Left cardiac atrium (tissue), 4 donors: Measurements from ENCODE around the gene ARSK. TPM values are rescaled to one million over a fixed set of nuclear protein-coding genes. Genes with fewer than 3 reads are reported as not detected.

ENCODE experiments used
- ATAC-seq, 2 donors: fragments of 200-7000 bp; cut with Tn5 transposase; one replicate each; pipeline ENCODE4 v1.9.1; 2020; ENCODE audit warnings: mild to moderate bottlenecking in 2 of 2, moderate library complexity in 2 of 2
- DNase-seq: peaks from one replicate; pipeline ENCODE4 v3.0.0-alpha.2; 2020
- intact Hi-C, 2 donors: fragments of 100-400 bp; cut with DNase I; formaldehyde crosslinking; loops; one replicate each; pipeline versions ENCODE4 v1.14.1 to v1.15.1; 2022 to 2023
- long read RNA-seq: library from polyadenylated mRNA; unstranded; transcript quantifications from one replicate; pipeline ENCODE4 v2.0.0, GENCODE V29; 2021
- total RNA-seq, 2 donors: library from RNA; stranded (reverse); fragmentation: NEBNext Ultra II Directional; extraction: Animal tissue kit (Norgen Biotek cat#: 25700); gene quantifications; one replicate each; pipeline ENCODE4 v1.2.1, GENCODE V29; 2021
- donor health status: DM: no; HTN: yes; CAD: no.
- donor health status: DM: no; HTN: yes; CAD: no; lungs with severe emphysema.
- donor health status: DM: yes; HTN: yes; CAD: no.
- donor health status: Dilated cardiomyopathy.

ARSK gene, protein sequence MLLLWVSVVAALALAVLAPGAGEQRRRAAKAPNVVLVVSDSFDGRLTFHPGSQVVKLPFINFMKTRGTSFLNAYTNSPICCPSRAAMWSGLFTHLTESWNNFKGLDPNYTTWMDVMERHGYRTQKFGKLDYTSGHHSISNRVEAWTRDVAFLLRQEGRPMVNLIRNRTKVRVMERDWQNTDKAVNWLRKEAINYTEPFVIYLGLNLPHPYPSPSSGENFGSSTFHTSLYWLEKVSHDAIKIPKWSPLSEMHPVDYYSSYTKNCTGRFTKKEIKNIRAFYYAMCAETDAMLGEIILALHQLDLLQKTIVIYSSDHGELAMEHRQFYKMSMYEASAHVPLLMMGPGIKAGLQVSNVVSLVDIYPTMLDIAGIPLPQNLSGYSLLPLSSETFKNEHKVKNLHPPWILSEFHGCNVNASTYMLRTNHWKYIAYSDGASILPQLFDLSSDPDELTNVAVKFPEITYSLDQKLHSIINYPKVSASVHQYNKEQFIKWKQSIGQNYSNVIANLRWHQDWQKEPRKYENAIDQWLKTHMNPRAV
- 1 to 10 TPM; 2.3 to 3.9 TPM for total RNA-seq
- long read RNA-seq, partial matches to known transcripts, result 1 of 2 reads
- long read RNA-seq, other reads (novel, unspliced or antisense), result 1 of 2 reads

DNA sequence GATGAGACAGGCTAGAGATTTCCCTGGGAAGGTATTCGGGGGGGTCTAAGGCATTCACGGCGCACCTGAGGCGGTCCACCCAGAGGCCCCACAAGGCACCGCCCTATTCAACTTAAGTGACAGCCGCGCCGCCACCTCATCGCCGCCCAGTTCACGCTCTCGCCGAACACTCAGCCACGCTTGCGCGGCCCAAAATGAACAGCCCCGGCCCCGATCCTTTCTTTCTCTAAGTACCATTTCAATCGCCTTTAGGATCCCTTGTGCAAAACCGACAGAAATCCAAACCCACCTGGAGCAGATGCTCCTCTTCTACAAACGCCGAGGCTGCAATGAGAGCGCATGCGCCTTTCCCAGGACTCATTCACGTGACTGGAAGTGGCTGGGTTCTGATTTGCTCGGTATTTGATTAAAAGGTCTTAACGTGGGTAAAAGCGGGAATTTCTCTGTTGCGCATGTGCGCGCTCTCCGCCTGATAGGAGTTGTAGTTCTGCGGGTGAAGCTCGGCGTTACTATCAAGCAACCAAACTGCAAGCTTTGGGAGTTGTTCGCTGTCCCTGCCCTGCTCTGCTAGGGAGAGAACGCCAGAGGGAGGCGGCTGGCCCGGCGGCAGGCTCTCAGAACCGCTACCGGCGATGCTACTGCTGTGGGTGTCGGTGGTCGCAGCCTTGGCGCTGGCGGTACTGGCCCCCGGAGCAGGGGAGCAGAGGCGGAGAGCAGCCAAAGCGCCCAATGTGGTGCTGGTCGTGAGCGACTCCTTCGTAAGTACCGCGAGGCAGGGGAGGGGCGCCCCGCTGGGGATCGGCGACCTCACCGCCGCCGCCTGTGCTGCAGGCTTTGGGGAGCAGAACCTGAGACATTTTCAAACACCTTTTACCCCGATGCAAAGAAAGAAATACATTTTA lies at the start of gene ARSK, which contains the start of gene SKIC3:
Gene ARSK, plus strand, starts transcription at position 455 of the 902 bp plus-strand sequence. Its CDS starts 178 bp downstream, at position 633.
Gene SKIC3, minus strand, starts transcription at position 331 of the 902 bp plus-strand sequence. CDS start 7,827 bp downstream, outside the sequence.
- ATAC-seq (peak; percentile 98), DNase-seq (peak; percentile 96)
- intact Hi-C loops, result no loop called here

DNA sequence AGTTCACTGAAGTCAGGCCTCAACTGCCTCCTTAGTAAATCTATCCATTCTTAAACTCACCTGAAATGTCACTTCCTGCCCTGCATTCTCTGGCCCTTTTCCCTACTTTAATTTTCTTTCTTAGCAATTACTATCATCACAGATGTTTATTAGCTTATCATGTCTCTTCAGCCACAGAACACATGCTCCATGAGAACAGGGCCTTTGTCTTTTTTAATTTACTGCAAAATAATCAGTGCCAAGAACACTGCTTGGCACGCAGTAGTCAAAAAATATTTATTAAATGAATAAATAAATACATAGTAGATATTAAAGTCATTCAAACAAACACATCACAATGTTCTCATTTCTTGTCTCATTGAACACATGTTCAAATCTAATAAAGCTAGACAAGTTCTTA lies 46.4 kb upstream of the ARSK start:
- intact Hi-C loops, result no loop called here
- ATAC-seq (no peak), DNase-seq (no peak)

DNA sequence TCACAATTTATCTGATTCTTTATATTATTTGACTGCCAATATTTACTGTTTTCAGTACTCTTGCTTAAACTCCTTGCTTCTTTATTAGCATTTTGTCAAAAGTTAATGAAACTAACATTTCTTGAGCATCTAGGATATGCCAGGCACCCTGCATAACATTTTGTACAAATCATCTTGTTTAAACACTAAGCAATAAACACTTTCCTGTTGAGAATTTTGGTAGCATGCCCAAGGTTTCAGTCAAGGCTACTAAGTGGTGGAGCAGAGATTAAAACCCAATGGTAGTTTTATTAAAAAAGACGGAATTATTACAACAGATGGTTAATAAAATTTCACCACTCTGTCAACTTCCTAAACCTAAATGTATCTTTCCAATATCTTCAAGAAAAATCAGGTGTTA lies 43.3 kb upstream of the ARSK start:
- ATAC-seq, result no peak
- intact Hi-C loops, result no loop called here
- DNase-seq, result no peak

DNA sequence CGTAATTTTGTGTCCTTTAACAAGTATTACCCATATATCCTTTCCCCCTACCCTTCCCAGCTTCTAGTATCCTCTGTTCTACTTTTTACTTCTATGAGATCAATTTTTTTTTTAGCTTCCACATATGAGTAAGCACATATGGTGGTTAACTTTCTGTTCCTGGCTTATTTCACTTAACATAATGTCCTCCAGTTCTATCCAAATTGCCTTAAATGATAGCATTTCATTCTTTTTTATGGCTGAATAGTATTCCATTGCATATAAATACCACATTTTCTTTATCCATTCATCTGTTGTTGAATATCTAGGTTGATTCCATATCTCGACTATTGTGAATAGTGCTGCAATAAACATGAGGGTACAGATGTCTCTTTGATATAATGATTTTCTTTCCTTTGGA lies 36.5 kb upstream of the ARSK start:
- ATAC-seq (no peak), DNase-seq (no peak)
- intact Hi-C loops, result no loop called here

DNA sequence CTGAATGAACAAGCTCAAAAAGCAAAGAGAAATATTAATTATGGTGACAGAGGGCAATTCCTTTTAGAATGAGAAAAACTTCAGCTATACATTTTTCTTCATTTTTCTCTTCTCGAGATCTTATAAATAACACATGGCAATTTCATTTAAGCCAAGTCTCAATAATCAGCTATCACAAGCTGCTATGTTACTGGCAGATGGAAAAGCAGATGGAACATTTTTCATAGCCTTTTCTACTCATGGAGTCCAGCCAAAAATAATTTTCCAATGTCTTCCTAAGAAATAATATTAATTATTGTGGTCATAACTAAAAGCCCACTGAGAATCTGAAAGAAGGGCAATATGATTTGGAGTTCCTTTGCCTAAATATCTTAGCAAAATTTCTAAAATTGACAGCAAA lies 35.8 kb upstream of the ARSK start:
- intact Hi-C loops, result no loop called here
- no peak for DNase-seq
- ATAC-seq, result no peak

DNA sequence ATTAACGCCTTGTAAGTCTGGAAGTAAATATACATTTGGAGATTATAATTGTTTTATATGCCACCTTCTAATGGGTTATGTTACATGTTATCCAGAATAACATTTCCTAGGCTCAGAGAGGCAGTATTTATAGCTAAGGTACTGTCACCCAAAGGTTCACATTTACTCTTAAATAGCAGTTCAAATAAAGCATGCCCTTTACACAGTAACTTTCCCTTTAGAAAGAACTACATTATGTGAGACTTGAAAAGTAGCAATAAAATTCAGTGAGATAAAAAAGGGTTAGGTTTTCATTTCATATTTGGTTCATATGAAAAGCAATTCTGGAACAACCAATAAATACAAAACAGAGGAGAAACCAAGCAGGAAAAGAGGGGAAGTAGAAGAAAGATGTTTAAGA lies 35.2 kb upstream of the ARSK start:
- intact Hi-C loops, result no loop called here

DNA sequence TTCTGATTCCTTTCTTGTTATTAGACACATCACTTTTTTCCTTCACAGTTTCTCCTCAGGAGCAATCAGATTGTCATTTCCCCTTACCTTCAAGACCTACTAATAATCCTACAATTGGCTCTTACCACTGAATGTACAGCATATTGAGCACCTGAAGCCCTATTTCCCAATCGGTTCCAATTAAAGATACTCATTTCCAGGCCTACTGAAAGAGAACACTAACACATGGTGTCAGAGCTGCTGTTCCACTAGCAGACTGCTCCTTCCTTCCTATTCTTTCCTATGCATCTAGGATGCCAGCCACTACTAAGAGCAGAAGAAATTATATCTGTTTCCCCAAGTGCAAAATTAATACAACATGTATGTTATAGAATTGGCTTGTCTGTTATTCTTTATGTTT lies 34.7 kb upstream of the ARSK start:
- intact Hi-C loops, result no loop called here
- ATAC-seq (no peak), DNase-seq (no peak)

More for the DNA sequence above, 35.2 kb upstream of the ARSK start:
- DNase-seq (no peak), ATAC-seq (no peak)

DNA sequence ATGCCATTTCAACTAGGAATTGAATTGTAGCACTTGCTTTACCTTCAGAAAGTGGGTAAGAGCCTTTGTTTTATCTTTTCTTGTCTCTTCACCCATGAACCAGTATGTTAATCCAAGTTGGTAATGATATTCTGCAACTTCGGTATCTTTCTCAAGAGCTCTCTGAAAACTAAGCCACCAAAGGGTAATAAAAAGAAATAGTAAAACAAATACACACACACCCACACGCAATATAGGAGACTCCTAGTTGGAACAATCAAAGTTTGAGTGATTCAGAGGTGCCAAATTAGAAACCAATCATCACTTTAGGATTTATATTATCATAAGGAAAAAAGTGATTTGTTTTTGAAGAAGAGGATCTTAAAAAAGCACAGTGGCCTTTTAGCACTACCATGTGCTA lies 30.5 kb upstream of the ARSK start:
- ATAC-seq (no peak), DNase-seq (no peak)
- intact Hi-C loops, result no loop called here

DNA sequence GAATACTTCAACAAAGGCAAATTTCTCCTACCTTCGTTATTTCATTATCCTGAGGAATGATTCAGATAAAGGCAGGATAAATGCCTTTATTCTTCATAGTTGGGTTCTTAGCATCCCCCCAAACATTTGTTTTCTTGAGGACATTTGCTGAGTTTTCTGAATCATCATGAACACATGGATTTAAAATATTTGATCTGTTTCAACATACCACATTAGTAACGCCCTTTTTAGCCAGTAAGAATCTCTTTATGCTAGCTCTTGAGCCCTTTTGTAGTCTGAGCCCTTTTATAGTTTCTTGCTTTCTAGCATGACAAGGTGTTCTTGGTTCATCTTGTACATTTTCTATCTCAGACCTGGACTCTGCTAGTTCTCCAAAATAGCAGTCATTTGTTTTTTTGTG lies 28.0 kb upstream of the ARSK start:
- ATAC-seq (no peak), DNase-seq (no peak)
- intact Hi-C loops, result no loop called here

DNA sequence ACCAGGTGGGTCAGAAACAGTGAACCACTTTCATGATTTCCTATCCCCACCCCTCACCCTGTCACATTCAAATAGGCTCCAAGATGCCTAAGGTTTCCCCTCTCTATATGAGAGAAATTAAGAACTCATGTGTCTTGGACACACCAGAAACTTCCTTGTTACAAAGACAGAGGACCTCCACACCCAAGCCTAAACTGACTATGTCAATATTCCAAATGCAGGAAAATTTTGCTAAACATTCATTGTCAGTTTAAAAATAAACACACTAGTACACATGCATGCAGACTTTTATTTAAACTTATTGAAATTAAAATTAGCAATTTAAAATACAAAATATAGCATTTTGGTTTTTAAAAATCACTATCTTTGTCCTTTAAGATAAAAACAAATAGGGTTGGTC lies 26.3 kb upstream of the ARSK start:
- intact Hi-C loops, result no loop called here
- ATAC-seq (no peak), DNase-seq (no peak)

DNA sequence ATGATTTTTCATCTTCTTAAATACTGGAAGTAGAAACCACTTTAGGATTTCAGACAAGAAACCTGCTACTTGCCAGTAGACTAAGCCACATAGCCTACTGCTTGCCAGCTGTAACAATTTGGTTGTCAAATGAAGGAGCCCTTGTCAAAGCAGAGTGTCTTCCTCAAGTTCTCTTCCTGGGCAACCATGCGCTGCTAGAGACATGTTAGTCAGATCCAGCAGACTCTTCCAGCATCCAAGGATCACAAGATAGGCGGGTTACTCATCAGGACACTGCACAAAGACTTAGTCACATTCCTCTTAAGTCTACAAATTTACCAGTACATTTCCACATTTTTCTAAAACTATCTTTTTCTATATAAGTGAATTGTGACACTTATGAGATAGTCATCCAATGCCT lies 24.5 kb upstream of the ARSK start:
- no peak for DNase-seq
- intact Hi-C loops, result no loop called here
- ATAC-seq, result peak in 1 of 2 donors; percentile 58

DNA sequence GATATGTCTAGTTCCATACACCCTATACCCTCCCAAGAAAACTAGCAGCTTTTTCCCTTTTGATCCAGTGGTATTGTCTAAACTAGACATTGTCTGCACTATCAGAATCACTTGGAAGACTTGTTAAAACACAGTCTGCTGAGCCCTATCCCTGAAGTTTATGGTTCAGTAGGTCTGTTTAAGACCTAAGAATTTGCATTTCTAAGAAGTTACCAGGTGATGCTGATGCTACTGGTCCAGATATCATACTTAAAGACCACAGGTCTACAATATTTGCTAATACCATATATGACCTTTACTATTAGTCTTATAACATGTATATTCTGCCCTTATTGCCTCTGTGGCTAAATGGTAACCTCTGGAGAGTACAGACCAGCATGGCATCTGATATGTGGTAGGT lies 23.4 kb upstream of the ARSK start:
- no peak for ATAC-seq
- DNase-seq, result no peak
- intact Hi-C loops, result no loop called here

DNA sequence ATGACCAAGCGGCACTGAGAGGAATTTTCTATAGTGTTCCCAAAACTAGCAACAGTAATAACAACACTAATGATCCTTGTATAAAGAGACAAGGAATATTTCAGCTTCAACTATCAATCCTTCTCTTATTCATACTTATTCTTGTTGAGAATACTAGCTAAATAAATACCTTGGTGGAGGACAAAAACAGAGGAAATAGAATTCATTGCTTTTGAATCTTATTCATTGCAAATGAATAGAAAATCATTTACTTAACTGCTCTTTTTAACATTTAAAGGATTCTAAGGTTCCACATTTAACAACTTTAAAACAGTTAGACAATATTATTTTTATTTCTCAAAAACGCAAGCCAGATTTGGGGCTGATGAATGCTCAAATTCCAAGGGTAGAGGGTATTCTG lies 22.5 kb upstream of the ARSK start:
- DNase-seq (no peak), ATAC-seq (no peak)
- intact Hi-C loops, result no loop called here

DNA sequence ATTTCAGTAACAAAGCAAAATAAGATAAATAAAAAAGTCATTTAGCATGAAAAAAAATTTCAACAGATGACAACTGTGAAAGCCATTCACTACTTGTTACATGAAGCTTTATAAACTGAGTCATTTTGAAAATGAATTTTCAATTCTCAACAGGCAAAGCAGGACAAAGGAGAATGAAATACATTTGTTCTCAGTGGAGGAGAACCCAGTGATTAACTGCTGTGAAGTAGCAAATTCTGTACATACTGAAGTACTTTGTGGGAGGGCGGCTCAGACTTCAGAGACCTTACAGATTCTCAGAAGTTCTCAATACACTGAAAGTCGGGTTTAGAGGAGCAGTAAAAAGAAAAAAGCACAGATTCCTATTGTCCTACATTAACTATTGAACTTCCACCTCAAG lies 21.8 kb upstream of the ARSK start:
- intact Hi-C loops, result no loop called here
- ATAC-seq (no peak), DNase-seq (no peak)

DNA sequence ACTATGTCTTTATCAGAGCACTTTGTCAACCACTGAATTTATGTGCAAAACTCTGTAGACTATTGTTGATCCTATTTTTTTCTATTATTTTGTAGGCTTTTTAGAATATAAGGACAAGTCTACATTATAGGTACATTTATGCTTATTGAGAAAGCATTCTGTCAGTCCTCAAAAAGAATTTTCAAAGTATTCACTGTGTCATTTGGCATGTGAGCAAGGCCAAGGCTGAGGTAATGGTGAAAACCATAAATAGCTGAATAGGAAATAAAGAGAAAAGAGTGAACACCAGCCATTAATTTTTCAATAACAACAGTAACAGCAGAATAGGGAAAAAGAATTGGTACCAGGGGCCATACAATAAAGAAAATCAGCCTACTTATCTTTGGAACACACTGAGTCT lies 21.1 kb upstream of the ARSK start:
- DNase-seq (no peak), ATAC-seq (no peak)
- intact Hi-C loops, result no loop called here

DNA sequence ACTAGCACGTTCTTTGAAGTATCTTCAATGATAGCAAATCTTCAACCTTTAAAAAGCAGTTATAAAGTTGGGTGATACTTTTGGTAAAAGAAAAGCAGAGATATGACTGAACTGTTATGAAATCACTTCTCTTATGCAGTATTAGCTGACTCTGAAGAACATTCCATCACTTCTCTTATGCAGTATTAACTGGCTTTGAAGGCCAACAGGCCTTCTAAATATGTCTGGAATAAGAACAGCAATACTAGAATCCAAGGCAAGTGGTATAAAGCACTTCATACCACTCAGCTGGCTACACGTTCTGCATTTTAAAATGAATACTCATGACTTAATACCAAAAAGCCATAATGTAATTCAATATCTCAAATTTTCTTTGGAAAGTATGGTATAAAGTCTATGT lies 17.4 kb upstream of the ARSK start:
- DNase-seq (no peak), ATAC-seq (no peak)
- intact Hi-C loops, result no loop called here

DNA sequence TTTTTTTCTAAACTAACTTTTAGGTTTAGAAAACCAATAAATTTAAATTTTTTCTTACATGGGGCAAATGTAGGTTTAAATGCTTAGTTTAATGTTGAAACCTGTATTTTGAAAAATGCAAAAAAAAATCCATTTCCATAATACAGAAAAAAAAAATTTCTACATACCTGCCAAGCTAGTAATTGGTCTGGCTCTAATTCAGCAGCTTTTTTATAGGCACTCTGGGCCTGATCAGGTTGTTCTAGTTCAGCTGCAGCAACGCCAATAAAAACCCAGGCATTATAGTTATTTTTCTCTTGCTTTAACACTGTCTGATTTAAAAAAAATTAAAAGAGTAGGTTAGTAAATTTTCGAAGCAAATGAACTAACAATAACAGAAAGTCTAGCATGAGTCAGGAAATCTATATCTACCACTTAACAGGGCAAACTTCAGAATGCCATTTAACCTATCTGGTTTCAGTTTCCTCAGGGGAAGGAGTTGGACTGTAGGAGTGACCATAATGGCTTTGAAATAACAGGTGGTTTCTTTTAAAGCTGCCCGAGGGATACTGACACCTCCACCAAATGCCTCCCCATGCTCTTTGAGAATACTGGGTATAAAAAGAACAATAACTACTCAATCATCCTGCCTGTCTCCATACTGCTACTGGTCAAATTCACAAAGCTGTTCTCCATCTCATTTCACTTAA lies 11.7 kb upstream of the ARSK start:
- DNase-seq, result no peak
- intact Hi-C loops, result no loop called here
- ATAC-seq, result no peak

DNA sequence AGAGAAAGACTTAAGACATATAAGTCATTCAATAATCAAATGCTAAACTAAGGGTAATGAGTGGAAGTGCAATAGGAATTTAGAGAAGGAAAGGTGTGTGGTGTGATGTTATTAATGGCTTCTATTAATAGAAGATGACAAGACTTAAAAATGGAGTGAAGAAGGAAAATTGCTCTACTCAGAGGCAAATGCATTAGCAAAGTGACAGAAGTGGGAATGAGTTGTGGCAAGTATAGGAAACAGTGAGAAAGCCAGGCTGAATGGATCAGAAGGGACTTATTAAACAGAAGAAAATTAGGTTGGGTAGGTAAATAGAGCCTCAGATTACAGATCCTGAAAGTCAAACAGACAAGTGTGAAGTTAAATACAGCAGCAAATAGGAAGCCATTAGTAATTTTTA lies 5.9 kb upstream of the ARSK start:
- intact Hi-C loops, result no loop called here
- DNase-seq, result no peak
- ATAC-seq, result no peak

DNA sequence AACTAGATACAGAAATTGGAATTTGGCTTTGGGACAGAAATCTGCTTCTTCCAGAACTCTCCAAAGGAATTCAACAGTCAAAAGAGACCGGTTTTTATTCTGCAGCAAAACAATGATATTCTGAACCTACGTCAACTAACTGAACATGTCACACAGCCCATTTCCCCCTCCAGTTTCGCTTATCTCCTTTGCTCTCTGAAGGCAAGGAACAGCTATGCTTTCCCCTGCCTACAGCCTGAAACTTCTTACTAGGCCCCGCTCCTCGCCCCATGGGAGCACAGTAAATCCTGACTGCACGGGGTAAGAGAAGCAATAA lies 612 bp upstream of the ARSK start:
- intact Hi-C loops, result no loop called here
- DNase-seq (no peak), ATAC-seq (no peak)

DNA sequence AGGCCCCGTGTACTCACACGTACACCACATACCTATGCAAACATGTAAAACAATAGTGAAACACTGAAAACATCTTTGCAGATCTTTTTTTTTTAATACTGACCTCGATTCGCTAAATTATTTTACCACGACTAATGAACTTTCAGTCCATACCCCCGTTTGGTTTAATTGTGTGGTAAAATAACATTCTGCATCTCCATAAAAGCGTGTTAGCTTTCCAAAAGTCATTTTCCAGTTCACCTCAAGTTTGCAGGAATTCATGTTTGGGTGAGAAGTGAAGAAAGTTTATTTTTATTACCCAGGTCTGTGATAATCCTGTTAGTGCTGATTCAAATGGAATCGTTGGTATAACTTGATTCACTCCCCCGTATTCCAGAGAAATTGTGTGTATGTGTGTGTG lies 652 bp downstream of the ARSK start:
- ATAC-seq, result no peak
- intact Hi-C loops, result no loop called here
- no peak for DNase-seq
